ENCODE data around the gene ECHS1.

DNA sequence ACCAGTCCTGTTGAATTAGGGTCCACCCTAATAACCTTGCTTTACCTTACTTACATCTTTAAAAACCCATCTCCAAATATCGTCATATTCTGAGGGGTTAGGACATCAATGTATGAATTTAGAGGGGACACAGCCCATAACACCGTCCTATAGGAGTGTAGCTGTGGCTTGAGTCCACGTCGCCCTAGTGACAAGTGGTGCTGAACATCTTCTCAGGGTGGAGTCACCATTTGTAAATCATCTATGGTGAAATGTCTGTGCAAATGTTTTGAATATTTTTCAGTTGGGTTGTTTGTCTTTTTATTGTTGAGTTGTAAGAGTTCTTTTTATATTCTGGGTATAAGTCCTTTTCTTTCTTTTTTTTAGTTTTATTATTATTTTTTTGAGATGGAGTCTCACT, 31.2 kb downstream of the ECHS1 start:
- TF ChIP-seq, protein P1, sequence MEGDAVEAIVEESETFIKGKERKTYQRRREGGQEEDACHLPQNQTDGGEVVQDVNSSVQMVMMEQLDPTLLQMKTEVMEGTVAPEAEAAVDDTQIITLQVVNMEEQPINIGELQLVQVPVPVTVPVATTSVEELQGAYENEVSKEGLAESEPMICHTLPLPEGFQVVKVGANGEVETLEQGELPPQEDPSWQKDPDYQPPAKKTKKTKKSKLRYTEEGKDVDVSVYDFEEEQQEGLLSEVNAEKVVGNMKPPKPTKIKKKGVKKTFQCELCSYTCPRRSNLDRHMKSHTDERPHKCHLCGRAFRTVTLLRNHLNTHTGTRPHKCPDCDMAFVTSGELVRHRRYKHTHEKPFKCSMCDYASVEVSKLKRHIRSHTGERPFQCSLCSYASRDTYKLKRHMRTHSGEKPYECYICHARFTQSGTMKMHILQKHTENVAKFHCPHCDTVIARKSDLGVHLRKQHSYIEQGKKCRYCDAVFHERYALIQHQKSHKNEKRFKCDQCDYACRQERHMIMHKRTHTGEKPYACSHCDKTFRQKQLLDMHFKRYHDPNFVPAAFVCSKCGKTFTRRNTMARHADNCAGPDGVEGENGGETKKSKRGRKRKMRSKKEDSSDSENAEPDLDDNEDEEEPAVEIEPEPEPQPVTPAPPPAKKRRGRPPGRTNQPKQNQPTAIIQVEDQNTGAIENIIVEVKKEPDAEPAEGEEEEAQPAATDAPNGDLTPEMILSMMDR (IDR thresholded peaks at IDR 0.05) = no peak
- no peak for TF ChIP-seq POLR2A (IDR thresholded peaks at IDR 0.05)
